K562 (cell line): ENCODE results near the gene RREB1. TPM values are rescaled to one million over a fixed set of nuclear protein-coding genes. Genes with fewer than 3 reads are reported as not detected.

ENCODE experiments used
- ATAC-seq: fragments of 200-7000 bp; cut with Tn5 transposase; 3 replicates; pipeline ENCODE4 v1.9.1; 2020; ENCODE audit warnings: moderate library complexity
- BruUV-seq: library from RNA; stranded (reverse); fragments of 400-500 nt; replicated peaks from 2 replicates; lab custom pipeline; 2021; lab: Mats Ljungman, UMichigan
- CTCF ChIA-PET: fragments of 300-600 bp; formaldehyde crosslinking; extraction: SDS; loops from one replicate; lab custom pipeline; 2021; ENCODE audit warnings: low intra/inter-chr PET ratio; lab: Yijun Ruan, JAX
- POLR2A ChIA-PET: fragments of 300-600, 350-650 bp; sonication (Branson Sonifier 250); formaldehyde crosslinking; extraction: SDS; loops from one replicate; lab custom pipeline; 2021; ENCODE audit warnings: antibody characterized with exemption, inconsistent platforms; lab: Yijun Ruan, JAX
- DNase-seq, 4 experiments: peaks; one replicate each; pipeline versions ENCODE4 v3.0.0 to v3.0.0-alpha.2; 2011 to 2018; ENCODE audit warnings: low spot score in 3 of 4, mixed read lengths in 3 of 4; ENCODE audit errors: extremely low read depth in 1 of 4
- FAIRE-seq: peaks from 2 replicates; lab custom pipeline; 2011; peaks lifted over from hg19 to GRCh38; lab: Jason Lieb, UNC
- H2AFZ ChIP-seq: 2 replicates; pipeline ENCODE4 v1.6.0; 2011; ENCODE audit warnings: low read depth, low read length, control low read depth, inconsistent platforms
- H3K27ac ChIP-seq: fragments of 200-600 bp; 3 replicates; pipeline ENCODE4 v1.8.0; 2011; ENCODE audit warnings: low read depth, mild to moderate bottlenecking, control low read depth, inconsistent platforms, low read length, moderate library complexity, mixed read lengths; ENCODE audit errors: extremely low read depth
- H3K27me3 ChIP-seq, 2 experiments: fragments of 300-600 bp in 1 of 2; 2 replicates in 1 of 2; 3 replicates in 1 of 2; pipeline versions ENCODE4 v1.6.0 to v1.8.0; 2011; ENCODE audit warnings: inconsistent platforms in 2 of 2, low read length in 2 of 2, mild to moderate bottlenecking in 1 of 2, mixed read lengths in 1 of 2, moderate library complexity in 1 of 2; ENCODE audit not compliant: control insufficient read depth in 2 of 2, insufficient read depth in 2 of 2
- H3K36me3 ChIP-seq: fragments of 300-600 bp; 3 replicates; pipeline ENCODE4 v1.8.0; 2011; ENCODE audit warnings: mild to moderate bottlenecking, low read length, inconsistent platforms; ENCODE audit not compliant: control insufficient read depth, insufficient read depth
- H3K4me1 ChIP-seq, 2 experiments: fragments of 200-600 bp in 1 of 2; replicated peaks in 1 of 2; 2 replicates in 1 of 2; 3 replicates in 1 of 2; pipeline versions ENCODE4 v1.5.1 to v1.8.0; 2011; ENCODE audit warnings: inconsistent platforms in 2 of 2, low read length in 2 of 2, mild to moderate bottlenecking in 1 of 2, mixed read lengths in 1 of 2, moderate library complexity in 1 of 2; ENCODE audit not compliant: control insufficient read depth in 2 of 2, insufficient read depth in 2 of 2
- H3K4me2 ChIP-seq: 2 replicates; pipeline ENCODE4 v1.6.1; 2011; ENCODE audit warnings: low read length, control low read depth, inconsistent platforms, mixed read lengths; ENCODE audit not compliant: insufficient read depth
- H3K4me3 ChIP-seq: fragments of 200-600 bp; sonication (generic), shearing (Covaris generic); 2 replicates; pipeline ENCODE4 v1.5.1; 2016; ENCODE audit warnings: control low read depth, inconsistent platforms
- H3K79me2 ChIP-seq: fragments of 200-600 bp; 3 replicates; pipeline ENCODE4 v1.8.0; 2011; ENCODE audit warnings: low read length, inconsistent platforms; ENCODE audit not compliant: control insufficient read depth, insufficient read depth
- H3K9ac ChIP-seq, 2 experiments: 2 replicates each; pipeline versions ENCODE4 v1.6.0 to v1.6.1; 2011; ENCODE audit warnings: low read depth in 2 of 2, low read length in 2 of 2, control low read depth in 1 of 2, inconsistent platforms in 1 of 2, mild to moderate bottlenecking in 1 of 2, mixed read lengths in 1 of 2; ENCODE audit not compliant: insufficient read depth in 1 of 2
- H3K9me1 ChIP-seq: one replicate; pipeline ENCODE4 v1.6.0; 2011; ENCODE audit warnings: inconsistent platforms, mild to moderate bottlenecking, low read length, moderate library complexity; ENCODE audit not compliant: control insufficient read depth, insufficient read depth
- H3K9me3 ChIP-seq: replicated peaks from 2 replicates; pipeline ENCODE4 v1.5.1; 2011; ENCODE audit warnings: low read depth, low read length, inconsistent platforms; ENCODE audit not compliant: control insufficient read depth, insufficient read depth
- H4K20me1 ChIP-seq: replicated peaks from 2 replicates; pipeline ENCODE4 v1.6.1; 2011; ENCODE audit warnings: low read length, inconsistent platforms, mixed read lengths; ENCODE audit not compliant: control insufficient read depth, insufficient read depth
- BRD9 ChIP-seq: fragments of 450-650 bp; IDR thresholded peaks from 2 replicates; pipeline ENCODE4 v1.6.1; 2018; ENCODE audit warnings: low read depth; ENCODE audit not compliant: partially characterized antibody
- CHCHD3 ChIP-seq: fragments of 250-450 bp; sonication (Bioruptor Pico); IDR thresholded peaks from 2 replicates; pipeline ENCODE4 v2.1.2; 2022; ENCODE audit warnings: mild to moderate bottlenecking
- CREB5 ChIP-seq: fragments of 250-450 bp; sonication (Bioruptor Pico); IDR thresholded peaks from 2 replicates; pipeline ENCODE4 v1.5.0; 2020; ENCODE audit warnings: mild to moderate bottlenecking
- MYNN ChIP-seq, 2 experiments: sonication (generic); formaldehyde crosslinking in 1 of 2; IDR thresholded peaks; 2 replicates each; pipeline versions ENCODE4 v1.5.0 to v1.6.1; 2016 to 2020; ENCODE audit warnings: antibody characterized with exemption in 1 of 2, missing genetic modification reagents in 1 of 2
- WGBS: fragments of 100-300 bp; shearing (Covaris generic); methylation state at CpG from one replicate; pipeline ENCODE4 v1.1.6; 2016; ENCODE audit warnings: low coverage, mixed read lengths; ENCODE audit not compliant: insufficient coverage; ENCODE audit errors: missing lambda C conversion rate; 5-methylcytosine and 5-hydroxymethylcytosine counted together
- in situ Hi-C: fragments of 300-500 bp; cut with MboI; formaldehyde crosslinking; loops from 4 replicates; pipeline ENCODE4 v1.15.0; 2018; ENCODE audit warnings: inconsistent platforms, mixed read lengths
- intact Hi-C: fragments of 100-400 bp; cut with micrococcal nuclease; formaldehyde crosslinking; loops from 2 replicates; pipeline ENCODE4 v1.14.2; 2022
- polyA plus RNA-seq, 8 experiments: library from polyadenylated mRNA; depleted of rRNA in 4 of 8; stranded (reverse) in 5 of 8; unstranded in 3 of 8; fragments of >200 nt; fragmentation: Nextera tagmentation in 2 of 8; fragmentation: Illumina TruSeq in 1 of 8; extraction: Ambion mirVana in 2 of 8; extraction: Trizol in 1 of 8; gene quantifications; 2 replicates each; pipeline versions ENCODE4 v1.2.1 to v1.2.3, GENCODE V29; 2011 to 2014; ENCODE audit warnings: inconsistent platforms in 1 of 8, missing spikeins in 1 of 8
- total RNA-seq, 7 experiments: library from RNA; depleted of rRNA in 6 of 7; stranded (reverse); fragments of >200 nt in 6 of 7; fragmentation: Illumina TruSeq in 2 of 7; extraction: Trizol in 2 of 7; gene quantifications; 2 replicates each; pipeline versions ENCODE4 v1.2.1 to v1.2.3, GENCODE V29; 2011 to 2021; ENCODE audit warnings: low replicate concordance in 1 of 7

Gene RREB1
- total and polyA plus RNA-seq, 9 of the 15 experiments (the other 6 are each of a cell fraction or from before 2014, with no cell fraction given) = 3.3 to 64.2 (median 19.3) TPM

GRCh38 chr6:7264041-7264440, 156.3 kb downstream of the RREB1 start:
- intact Hi-C loops = no loop called here
- WGBS = 51% methylated on average over 15 of the region's 15 CpGs

More at GRCh38 chr6:7264041-7264440, 156.3 kb downstream of the RREB1 start:
- no peaks in the 10 kb centered on the region; the same call in 1 of the 2 replicates for H3K9me3 ChIP-seq
- peaks cover 24 to 33% of the 10 kb centered on the region in 2 experiments; a peak in 4 of 5 replicates for H3K27me3 ChIP-seq
- POLR2A ChIA-PET = interaction anchor here (0.6 kb wide), 1 partner anchor 12 kb away, joined by 3 read pairs; no protein-coding TSS in a partner anchor
- H2AFZ ChIP-seq = no peak overlapping the region
- no peak for FAIRE-seq
- H3K9ac ChIP-seq = no peak overlapping the region
- TF ChIP-seq CHCHD3 (CRISPR knock-in tag) (no peak), CREB5 (CRISPR knock-in tag) (no peak), BRD9 (no peak), MYNN (IDR thresholded peaks at IDR 0.05) (no peak), MYNN (CRISPR knock-in tag; IDR thresholded peaks at IDR 0.05) (no peak)
- H3K79me2 ChIP-seq = no peaks in the 10 kb centered on the region
- CTCF ChIA-PET = no interaction called here
- H3K27ac ChIP-seq = no peak overlapping the region
- H4K20me1 ChIP-seq = no peaks in the 10 kb centered on the region
- H3K4me3 ChIP-seq = no peak overlapping the region
- no TSS peak for BruUV-seq
- H3K4me2 ChIP-seq = no peak overlapping the region
- no peak for ATAC-seq
- no peak for DNase-seq
- in situ Hi-C loops = no loop called here
- no peaks in the 10 kb centered on the region for H3K9me1 ChIP-seq
- H3K4me1 ChIP-seq = peaks cover 12 to 33% of the 10 kb centered on the region in 2 experiments
- H3K36me3 ChIP-seq = no peaks in the 10 kb centered on the region
